ENCODE results near the gene XCL2.

- TF ChIP-seq EZH2phosphoT487 (IDR thresholded peaks at IDR 0.05) (no peak), CTCF (IDR thresholded peaks at IDR 0.05) (no peak)
These were observed 23.6 kb downstream of the XCL2 start for GRCh38 chr1:168520052-168520751.

All from neural progenitor cell (in vitro differentiated cells).